Activated naive CD4-positive, alpha-beta T cell treated with Interleukin-2 at 50 U/mL for 16 hours (primary cell): ENCODE results near the gene SETD9.
A peak's percentile ranks its signal among the peaks of the same experiment; 100 is the strongest.

Source experiments
- DNase-seq: peaks from one replicate; pipeline ENCODE4 v3.0.0-alpha.2; 2020

The SETD9 gene

DNA sequence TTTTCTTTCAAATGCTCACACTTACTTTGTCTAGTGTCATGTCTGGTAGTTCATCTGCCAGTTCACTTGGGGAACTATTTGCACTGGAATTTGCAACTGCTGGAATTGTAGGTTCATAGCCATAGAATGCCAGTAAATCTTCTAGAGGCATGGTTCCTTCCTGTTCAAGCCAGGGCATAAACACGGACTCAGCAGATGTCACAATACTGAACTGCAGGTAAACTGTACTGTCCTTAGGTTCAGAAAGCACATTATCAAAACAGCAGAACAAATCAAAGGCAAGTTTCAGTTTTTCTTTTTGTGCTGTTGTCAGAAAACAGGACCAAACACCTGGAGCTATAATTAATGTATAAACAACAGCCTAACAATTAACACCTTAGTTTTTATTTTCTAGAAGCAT is 29.5 kb downstream of the SETD9 start:
- DNase-seq = no peak

DNA sequence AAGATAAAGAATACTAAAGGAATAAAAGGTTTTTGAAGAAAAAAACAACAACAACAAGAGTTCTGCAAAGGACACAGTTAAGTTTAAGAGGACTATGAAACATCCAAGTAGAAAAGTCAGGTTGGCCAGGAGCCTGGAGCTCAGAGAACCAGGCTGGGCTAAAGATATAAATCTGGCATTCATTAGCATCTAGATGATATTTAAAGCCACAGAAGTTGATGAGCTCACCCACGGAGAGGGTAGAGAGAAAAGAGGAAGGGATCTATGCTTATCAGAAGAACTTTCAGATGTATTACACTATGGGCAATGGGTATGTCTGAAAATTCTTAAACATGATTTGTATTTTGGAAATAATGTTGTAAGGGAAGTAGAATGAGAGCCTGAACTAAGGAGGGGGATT is 32.6 kb downstream of the SETD9 start:
- no peak for DNase-seq

DNA sequence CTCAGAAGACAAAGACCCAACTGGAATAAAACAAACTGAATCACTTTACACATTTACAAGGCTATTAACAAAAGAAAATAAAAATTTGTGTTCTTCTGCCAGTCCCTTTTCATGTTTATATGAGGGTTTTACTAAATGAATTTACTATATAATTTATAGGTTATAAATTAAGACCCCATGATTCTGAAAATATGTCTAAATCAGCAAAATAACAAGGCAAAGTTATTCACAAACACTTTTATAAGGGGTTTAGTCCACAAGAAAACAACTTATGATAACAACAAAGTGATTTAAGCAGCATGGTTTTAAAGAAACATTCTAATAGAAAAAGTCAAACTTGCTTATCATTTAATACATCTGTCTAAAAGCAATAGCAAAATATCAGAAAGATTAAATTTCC is 37.7 kb downstream of the SETD9 start:
- DNase-seq = no peak

DNA sequence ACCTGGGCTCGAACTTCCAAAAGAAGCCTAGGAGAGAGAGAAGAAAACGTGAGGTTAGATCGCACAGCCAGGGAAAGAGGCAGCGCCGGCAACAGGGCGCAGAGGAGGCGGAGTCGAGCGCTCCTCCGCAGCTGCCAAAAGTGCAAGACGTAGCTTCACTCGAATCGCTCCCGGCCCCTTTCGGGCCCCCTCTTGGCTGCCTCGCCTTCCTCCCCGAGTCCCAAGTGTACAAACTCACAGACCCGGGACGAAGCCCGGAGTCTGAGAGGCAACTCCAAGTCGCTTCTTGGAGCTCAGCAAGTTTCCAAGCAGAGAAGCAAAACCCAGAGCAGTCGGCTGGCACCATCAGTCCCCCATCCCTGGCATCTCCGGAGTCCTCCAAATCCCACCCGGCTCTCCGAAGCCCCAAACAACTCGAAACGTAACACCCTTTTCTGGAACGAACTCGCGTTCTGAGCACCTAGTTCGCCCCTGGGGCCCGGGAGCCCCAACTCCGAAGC is 41.3 kb downstream of the SETD9 start:
- DNase-seq = peak; percentile 55

DNA sequence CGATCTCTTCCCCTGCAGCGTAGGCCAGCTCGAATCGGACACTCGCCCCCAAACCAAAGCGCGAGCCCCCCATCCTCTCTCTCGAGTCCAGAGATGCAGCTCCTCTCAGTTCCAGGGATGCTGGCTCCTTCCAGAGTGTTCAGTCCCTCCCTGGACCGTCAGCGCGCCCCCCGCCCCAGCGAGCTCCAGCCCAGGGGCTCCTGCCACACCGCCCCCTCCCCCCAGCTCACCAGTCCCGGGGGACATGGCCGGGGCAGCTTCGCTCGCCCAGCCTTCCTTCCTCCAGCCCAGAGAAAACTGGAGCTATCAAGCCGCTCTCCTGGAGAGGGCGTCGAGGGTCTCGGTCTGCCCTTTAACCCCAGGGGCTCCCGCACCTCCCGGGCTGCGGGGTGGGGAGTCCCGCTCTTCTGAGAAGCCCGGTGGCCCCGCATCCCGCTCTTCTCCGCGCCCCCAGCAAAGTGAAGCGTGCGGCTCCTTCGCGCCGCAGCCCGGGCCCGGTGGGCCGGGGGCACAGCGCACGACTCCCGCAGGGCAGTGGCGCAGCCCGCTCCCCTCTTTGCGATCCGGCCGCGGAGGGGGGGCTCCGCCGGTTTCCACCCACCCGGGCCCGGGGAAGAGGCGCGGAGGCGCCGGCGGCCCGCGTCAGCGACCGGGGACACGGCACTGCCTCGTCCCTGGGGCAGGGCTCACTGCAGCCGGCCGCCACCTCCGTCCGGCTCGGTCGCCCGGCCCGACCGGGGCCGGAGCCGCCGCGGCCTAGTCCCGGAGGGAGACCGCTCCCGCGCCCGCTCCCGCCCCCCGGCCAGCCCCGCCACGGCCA is 41.9 kb downstream of the SETD9 start:
- DNase-seq = peak; percentile 27

DNA sequence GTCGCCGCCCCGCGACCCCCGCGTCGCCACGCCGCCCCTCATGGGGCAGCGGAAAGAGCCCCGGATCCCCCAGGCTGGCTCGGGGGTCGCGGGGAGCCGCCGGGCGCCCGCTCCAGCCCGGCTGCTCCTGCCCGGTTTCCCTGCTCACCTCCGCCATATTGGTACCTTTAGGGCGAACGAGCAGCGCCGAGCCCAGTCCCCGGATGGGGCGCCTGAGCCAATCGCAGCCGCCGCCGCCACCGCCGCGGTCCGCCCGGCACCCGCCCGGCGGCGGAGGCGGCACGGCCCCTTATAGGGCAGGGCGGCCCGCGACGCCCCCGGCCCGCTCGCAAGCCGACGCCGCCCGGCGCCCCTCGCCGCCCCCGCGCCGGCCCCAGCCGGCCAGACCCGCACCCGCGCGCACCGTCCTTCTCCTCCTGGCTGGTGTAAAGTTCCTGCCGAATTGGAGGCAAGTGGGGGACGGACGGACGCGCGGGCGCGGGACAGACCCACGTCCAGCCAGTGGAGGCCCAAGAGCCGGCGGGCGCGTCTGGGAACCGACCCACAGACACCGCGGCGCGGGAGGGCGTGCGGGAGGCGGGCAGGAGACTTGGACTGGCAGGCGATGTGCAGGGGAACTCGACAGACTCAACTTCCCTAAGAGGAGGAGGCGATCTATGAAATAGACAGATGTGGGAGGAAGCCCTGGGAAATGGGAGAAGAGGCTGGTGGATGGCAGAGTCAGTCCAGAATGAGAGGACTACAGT is 42.7 kb downstream of the SETD9 start, which contains the start of gene MIER3:
Gene MIER3 (minus strand): TSS at position 178 of the 746 bp plus-strand sequence. CDS start 21 bp downstream, at position 157.
- peak; percentile 82 for DNase-seq

DNA sequence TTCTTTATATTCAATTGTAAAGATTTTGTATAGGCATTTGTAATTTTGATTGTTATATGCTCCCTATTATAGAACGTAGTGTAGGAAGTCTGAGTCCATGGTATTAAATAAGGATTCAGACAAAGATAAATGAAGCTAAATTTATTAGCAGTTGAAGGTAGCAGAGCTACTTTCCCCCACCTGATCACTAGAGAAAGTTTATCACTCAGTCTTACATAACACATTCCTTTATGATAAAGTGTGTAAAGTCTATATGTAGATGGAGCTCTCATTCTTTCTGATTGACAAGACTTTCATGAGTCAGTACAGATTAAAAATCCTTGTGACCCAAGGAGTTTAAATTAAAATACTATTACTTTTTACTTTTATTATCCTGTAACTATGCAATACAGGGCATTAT is 44.9 kb downstream of the SETD9 start:
- DNase-seq = no peak

DNA sequence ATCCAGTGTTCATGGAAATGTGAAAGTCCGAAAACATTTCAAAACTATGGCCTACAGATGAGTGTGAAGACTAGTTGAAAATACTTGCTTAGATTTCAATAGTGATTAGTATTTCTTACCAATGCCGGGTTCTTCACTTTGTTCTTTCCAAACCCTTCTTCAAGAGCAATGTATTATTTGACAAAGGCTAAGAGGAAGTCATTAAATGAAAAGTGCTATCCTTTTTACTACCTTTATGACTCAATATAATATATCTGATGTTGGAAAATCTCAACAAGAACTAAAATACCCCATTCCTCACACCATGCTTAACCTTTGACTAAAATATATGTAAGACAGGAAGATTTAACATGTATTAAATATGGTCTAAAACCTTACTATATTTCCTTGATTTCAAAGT is 49.2 kb downstream of the SETD9 start:
- DNase-seq = no peak

DNA sequence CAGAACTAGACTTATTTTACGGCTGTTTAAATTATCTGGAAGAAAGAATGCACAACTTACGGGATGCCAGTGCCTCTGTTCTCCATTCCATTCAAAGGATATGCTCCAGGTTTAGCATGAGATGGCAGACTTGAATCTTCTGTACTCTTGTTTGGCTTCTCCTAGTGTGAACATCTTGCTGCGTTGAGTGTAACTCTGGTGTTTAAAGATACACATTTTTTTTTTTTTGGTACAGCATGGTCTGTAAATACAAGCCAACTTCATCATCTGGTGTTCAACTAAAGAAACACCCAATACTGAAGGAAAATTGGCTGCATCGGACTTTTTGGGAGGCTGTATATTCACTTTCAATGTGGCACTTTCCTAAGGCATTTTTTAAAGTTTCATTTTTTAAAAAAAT is 49.9 kb downstream of the SETD9 start:
- no peak for DNase-seq

DNA sequence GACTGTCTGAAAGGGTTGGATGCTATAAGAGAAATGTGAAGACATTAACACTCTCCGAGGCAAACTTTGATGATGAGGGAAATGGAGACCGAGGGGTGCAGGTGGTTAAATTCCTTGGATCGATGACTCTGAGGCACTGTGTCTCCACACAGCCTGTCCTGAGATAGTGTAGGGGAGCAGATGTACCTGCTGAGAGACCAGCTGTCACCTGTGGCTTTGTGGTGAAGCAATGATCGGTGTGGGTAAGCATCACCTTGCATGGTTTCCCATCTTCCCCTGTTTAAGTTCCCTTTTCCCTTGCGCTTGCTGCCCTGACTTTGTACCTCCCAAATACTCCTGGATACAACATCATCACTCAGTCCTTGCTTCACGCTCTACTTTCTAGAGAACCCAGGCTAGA is 52.4 kb downstream of the SETD9 start:
- no peak for DNase-seq

DNA sequence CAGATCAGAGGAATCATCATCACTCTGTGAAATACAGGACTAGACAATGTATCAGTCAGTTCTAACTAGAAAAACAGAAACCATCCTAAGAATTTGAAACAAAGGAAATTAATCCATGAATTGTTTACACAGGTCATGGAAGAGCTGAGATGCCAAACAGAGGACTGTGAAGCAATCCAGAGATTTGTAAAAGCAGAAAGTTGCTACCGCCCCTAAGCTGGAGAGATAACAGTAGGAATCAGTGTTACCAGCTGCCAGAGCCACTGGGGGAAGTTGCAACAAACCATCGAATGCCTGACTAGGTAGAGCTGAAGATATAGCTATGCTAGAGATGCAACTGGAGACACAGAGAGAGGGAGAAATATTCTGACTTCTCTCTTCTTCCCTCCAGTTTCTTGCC is 52.9 kb downstream of the SETD9 start:
- no peak for DNase-seq

DNA sequence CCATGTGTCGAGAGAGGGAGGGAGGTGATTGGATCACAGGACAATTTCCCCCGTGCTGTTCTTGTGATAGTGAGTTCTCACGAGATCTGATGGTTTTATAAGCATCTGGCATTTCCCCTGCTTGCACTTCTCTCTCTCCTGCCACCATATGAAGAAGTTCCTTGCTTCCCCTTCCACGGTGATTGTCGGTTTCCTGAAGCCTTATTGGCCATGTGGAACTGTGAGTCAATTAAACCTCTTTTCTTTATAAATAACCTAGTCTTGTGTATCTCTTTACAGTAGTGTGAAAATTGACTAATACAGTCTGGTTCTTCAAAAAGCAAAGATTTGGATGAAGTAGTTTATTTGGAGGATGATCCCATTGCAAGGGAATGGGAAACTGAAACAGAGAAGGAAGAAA is 53.9 kb downstream of the SETD9 start:
- DNase-seq = no peak

DNA sequence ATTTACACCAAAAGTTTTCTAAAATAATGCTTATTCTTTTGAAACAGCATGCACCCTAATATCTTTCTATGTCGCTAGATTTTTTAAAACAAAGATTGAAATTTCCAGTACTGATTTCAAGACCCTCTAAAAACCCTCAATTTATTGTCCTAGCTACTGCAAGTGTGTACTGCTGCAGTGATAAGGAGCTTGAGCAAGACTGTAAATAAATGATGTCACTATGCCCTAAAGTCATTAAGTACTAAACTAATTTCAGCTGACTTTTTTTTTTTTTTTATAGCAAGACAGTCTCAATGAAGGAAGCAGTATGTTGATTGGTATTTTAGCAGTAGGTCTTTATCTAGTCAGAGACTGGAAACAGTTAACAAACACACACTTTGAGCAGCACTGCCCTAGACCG is 54.8 kb downstream of the SETD9 start:
- no peak for DNase-seq
